GM12892 (cell line): Measurements from ENCODE around the gene ARHGAP27.

Experiments
- POLR2A ChIP-seq: IDR thresholded peaks from 2 replicates; pipeline ENCODE4 v1.6.1; 2011; ENCODE audit warnings: low read depth, low read length, control low read depth
- POLR2AphosphoS5 ChIP-seq: IDR thresholded peaks from 2 replicates; pipeline ENCODE4 v1.6.1; 2011; ENCODE audit warnings: low read depth, low read length, control low read depth
- TAF1 ChIP-seq: IDR thresholded peaks from 2 replicates; pipeline ENCODE4 v1.6.1; 2011; ENCODE audit warnings: low read depth, mild to moderate bottlenecking, control low read depth, low read length, borderline replicate concordance

DNA sequence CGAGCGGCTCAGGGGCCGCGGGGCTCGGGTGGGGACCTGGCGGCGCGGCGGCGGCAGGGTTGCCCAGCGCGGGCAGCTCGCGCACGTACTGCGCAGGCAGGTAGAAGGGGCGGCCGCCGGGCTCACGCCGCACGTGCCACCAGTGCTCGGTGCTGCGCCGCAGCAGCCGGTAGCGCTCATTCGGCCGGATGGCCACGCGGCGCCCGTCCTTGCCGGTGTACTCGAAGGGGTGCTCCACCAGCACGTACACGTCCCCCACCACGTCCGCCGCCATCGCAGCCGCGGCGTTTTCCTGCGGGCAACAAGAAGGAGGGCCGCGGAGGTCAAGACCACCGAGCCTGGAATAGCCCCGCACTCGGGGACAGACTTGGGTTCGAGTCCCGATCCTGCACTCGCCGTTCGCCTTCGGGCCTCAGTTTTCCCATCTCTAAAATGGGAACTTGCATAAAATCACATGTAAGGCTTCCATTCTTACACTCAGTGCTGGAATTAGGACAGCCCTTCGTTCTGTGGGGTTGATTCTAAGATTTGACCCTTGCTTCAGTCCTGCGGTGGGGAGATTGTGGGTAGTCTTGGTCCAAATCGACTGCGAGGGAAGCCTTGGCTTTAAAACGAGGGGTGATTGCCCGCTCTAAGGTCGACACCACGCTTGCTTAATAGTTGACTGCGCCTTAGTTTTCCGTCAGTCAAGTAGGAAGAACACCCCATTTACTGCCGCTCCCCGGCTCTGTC, 2.5 kb downstream of the ARHGAP27 start:
- TF ChIP-seq TAF1 = no peak
- TF ChIP-seq POLR2A = no peak
- no peak for TF ChIP-seq POLR2AphosphoS5
